Measurements from ENCODE around the gene ACAA2. TPM values are rescaled to one million over a fixed set of nuclear protein-coding genes. Genes with fewer than 3 reads are reported as not detected.
"Not testable (repeated sequence)": the region's sequence is repeated elsewhere in the genome, so short reads cannot be mapped to it uniquely, and the experiment has no call there.

The ACAA2 gene
- total RNA-seq, 1 experiment from 2014 or later, result 157 TPM

- peak; percentile 16 for DNase-seq (ENCODE audit: low spot score)
- in situ Hi-C loops (cut with HindIII; ENCODE audit: low sequenced_read_pairs), result no loop called here
Observed at GRCh38 chr18:49784427-49785185, 28.7 kb downstream of the ACAA2 start.

- in situ Hi-C loops (cut with HindIII; ENCODE audit: low sequenced_read_pairs); DNase-seq (ENCODE audit: low spot score): not testable (repeated sequence)
Observed at GRCh38 chr18:49783631-49784030, 29.7 kb downstream of the ACAA2 start.

GRCh38 chr18:49778826-49779465 is 34.4 kb downstream of the ACAA2 start:
- in situ Hi-C loops (cut with HindIII; ENCODE audit: low sequenced_read_pairs), result no loop called here
- DNase-seq (ENCODE audit: low spot score), result no peak

DNA sequence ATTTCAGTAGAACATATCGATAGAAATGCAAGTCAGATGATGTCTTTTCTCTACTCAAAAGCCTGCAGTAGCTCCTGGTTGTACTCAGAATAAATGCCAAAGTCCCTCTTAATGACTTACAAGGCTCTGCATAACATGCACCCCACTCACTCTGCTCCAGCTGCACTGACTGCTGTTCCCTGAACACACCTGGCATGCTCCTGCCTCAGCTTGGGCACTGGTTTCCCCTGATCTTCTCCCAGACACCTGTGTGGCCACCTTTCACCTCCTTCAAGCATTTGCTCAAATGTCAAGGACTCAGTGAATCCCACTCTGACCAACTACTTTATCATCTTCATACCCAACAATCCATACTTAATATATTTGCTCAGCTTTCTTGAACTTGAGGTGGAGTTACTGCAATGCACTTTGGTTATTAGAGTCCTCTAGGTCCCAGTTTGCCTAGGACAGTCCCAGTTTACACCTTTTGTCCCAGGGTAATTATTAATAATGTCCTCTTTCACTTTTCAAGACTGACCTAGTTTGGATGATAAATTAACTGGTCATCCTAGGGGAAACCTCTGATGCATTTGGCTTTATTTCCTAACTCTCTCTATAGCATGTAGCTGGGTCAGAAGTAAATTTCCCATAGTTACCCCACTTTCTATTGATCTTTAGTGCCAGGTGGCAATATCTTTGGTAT is 44.1 kb downstream of the ACAA2 start:
- DNase-seq (ENCODE audit: low spot score), result no peak
- in situ Hi-C loops (cut with HindIII; ENCODE audit: low sequenced_read_pairs), result no loop called here

- peak; percentile 50 for DNase-seq (ENCODE audit: low spot score)
- in situ Hi-C loops (cut with HindIII; ENCODE audit: low sequenced_read_pairs), result no loop called here
Observed at GRCh38 chr18:49768051-49768391, 45.3 kb downstream of the ACAA2 start.

DNA sequence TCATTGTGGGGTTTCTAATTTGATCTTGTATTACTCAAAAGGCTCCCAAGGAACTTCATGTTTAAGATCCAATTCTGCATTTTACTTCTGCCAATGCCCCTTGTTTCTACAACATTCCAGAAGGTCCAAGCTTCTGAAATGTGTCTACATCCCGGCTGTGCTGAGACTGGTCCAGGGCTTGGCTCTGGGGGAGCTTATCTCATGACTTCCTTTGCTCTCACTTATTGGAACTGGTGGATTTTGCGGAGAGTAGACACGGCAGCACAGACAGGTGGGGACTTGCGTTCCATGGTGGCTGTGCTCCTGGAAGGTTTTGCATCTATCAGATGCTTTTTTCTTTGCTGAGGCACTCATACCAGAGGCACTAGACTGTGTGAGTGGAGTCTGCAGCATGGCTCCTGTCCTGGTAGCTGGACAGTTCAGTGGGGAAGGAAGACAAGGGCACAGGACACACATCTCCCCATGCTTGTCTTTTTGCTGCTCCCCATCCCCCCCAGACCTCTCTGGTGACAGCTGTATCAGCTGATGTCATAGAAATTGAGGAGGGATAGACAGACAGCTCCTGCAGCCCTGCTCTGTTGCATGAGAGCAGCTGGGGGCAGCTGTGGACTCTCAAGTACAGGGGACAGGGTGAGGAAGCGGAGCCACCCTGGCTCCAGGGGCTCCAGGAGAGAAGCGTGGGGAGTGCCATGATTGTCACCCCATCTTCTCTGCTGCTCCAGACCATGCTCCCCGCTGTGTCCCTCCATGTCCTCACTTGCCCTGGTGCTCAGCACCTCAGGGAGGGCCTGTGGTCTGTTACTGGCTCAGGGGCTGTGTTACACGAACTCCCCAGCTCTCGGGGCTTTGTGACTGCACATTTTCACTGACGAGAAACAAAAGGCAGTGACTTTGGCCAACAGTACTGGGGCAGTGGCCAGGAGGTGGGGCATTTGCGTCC is 46.0 kb downstream of the ACAA2 start:
- in situ Hi-C loops (cut with HindIII; ENCODE audit: low sequenced_read_pairs), result no loop called here
- no peak for DNase-seq (ENCODE audit: low spot score)

DNA sequence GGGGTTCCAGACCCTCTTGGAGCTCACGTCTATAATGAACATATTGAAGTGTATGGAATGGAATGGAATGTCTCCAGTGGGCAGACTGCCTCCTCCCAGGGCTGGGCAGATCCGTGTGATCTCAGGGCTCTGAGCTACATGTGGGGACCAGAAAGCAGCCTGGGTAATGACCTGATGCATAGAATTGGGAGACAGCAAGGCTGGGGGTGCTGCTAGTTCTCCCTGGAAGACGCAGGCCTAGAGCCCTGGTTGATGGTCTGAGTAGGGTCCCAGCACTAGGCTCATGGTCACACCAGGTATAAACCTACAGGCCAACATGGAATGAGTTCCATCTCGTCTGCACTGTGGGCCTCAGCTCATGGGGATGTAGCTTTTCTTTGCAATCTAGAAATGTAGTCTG is 46.7 kb downstream of the ACAA2 start:
- in situ Hi-C loops (cut with HindIII; ENCODE audit: low sequenced_read_pairs), result no loop called here
- DNase-seq (ENCODE audit: low spot score), result no peak

DNA sequence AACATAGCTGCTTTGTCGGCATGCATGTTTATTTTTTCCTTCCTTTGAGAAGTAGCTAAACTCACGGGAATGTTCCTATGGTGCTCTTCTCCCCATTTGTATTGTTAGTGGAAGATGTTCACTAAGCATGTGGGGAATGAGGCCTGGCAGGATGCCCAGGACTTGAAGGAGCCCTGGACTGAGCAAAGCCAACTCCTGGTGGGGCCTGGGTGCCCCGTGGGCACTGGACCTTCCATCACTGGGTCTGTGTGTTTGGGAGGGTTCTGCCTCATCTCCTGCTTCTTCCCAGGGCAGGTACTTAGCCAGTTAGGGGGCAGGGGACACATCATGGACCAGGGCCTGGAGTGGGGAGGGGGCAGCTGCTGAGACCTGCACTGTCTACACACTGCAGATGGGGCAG is 49.3 kb downstream of the ACAA2 start:
- in situ Hi-C loops (cut with HindIII; ENCODE audit: low sequenced_read_pairs), result no loop called here
- no peak for DNase-seq (ENCODE audit: low spot score)

- in situ Hi-C loops (cut with HindIII; ENCODE audit: low sequenced_read_pairs), result no loop called here
- no peak for DNase-seq (ENCODE audit: low spot score)
Observed at GRCh38 chr18:49763590-49763989, 49.7 kb downstream of the ACAA2 start.

DNA sequence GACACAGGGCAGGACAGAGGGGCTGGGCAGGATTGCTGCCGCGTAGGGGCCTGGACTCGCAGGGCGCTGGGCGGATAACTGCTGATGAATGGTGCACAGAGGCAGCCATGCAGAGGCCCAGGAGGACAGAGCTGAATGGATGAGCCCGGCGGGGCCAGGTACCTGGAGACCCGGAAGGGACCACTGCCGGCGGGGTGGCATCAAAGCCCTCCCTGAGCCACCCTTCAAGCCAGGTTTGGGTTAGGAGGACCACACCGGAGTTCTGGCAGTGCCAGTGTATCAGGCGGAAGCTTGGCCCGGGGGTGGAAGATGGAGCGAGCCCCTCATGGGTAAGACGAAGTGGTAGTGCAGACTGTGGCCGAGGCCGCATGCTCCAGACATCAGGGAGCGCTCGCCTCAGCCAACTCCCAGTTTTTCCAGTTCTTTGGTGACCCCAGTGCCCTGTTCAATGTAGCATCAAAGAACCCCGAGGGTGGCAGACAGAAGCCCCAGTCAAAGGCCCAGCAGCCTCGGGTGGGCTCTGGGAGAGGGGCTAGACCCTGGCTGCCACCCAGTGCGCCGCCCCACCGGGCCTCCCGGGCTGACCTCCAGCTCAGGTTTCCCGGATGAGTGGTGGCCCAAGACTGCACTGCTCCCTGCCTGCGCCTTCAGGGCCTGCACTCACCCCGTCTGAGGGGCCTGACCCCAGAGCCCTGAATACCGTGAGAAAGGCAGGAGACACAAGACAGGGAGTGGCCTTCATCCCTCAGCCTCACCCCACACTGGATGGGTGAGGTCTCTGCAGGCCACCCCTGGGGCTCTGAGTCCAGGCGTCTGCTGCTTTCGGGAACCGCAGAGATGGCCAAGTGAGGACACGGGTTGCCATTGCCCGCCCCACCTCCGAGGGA is 50.9 kb downstream of the ACAA2 start:
- in situ Hi-C loops (cut with HindIII; ENCODE audit: low sequenced_read_pairs), result no loop called here
- DNase-seq (ENCODE audit: low spot score), result no peak

- in situ Hi-C loops (cut with HindIII; ENCODE audit: low sequenced_read_pairs), result no loop called here
- no peak for DNase-seq (ENCODE audit: low spot score)
Observed at GRCh38 chr18:49761771-49762170, 51.6 kb downstream of the ACAA2 start.

DNA sequence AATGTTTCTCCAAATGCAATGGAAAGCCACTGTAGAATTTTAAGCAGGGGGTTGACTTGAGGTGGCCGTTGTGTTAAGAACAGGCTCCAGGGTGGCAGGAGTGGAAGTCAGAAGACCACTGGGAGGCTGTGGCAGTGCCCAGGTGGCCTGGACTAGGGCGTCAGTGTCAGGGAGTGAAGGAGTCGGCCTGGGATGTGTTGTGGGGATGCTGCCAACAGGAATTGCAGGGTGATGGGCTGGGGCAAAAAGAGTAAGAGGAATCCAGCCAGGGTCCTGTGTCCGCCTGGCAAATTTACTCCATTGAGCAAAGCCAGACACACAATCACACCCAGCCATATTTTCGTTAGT is 55.1 kb downstream of the ACAA2 start:
- DNase-seq (ENCODE audit: low spot score), result no peak
- in situ Hi-C loops (cut with HindIII; ENCODE audit: low sequenced_read_pairs), result no loop called here

- no peak for DNase-seq (ENCODE audit: low spot score)
Observed at GRCh38 chr18:49757513-49758262, 55.6 kb downstream of the ACAA2 start.

DNA sequence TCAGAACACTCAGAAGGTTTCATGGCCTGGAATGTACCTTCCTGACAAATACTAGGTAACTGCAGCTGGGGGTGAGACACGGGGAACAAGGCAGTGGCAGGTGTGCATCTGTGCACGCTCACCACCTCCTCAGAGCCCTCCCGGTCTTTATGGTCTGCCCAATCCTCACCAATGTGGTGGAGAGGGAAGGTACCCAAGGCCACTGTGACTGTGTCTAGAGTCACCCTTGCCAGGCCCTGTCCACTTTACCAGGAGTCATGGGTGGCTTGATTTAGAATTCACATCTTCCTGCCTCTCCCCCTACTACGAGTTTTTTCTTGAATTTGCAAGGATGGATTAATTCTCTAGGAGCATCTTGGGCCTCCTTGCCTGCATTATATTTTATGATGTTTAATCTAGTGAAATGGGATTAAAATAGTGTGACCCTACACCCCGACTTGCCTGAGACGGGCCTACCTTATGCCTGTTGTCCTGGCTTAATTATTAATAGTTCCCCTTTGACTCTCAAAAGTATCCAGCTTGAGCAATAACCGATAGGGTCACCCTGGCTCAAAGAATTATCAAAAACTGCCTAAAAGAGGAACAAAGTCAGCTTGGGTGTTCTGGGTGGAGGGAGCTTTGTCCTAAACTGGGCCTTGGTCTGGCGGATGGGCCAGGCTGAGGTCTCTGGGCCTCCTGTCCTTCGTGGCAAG is 56.5 kb downstream of the ACAA2 start:
- in situ Hi-C loops (cut with HindIII; ENCODE audit: low sequenced_read_pairs), result no loop called here
- no peak for DNase-seq (ENCODE audit: low spot score)

More at GRCh38 chr18:49757513-49758262, 55.6 kb downstream of the ACAA2 start:
- in situ Hi-C loops (cut with HindIII; ENCODE audit: low sequenced_read_pairs), result no loop called here

DNA sequence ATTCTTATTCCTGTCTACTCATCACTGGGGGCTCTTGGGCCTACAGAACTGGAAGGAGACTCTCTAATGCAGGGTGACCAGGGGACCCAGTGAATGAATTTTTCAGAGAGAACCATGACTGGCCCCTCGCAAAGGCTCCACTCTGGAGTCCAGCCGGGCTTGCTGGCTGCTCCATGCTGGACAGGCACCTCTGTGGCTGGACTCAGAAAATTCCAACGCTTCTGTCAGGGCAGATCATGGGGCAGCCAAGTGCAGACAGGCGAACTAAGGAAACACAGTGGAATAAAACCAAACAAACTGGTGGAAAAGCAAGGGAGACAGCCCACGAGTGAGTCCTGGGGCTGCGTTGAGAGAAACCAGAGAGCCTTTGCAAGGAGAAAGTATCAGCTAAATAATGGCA is 57.2 kb downstream of the ACAA2 start:
- in situ Hi-C loops (cut with HindIII; ENCODE audit: low sequenced_read_pairs), result no loop called here
- no peak for DNase-seq (ENCODE audit: low spot score)

DNA sequence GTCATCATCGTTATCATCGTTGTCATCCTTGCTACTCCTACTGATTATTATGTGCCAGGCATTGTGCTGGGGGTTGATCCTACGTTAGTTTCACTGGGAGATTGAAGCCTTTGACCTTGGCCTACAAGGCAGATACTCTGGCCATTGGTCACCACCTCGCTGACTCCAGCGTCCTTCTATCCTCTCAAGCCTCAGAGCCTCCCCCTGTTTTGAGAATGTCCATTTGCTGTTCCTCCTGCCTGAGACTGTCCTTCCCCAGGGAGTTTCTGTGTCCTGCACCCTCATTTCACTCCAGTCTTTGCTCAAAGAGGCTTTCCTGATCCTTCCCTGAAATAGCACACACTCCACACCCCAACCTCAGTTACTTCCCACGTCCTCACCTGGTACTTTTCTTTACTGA is 57.8 kb downstream of the ACAA2 start:
- DNase-seq (ENCODE audit: low spot score), result no peak
- in situ Hi-C loops (cut with HindIII; ENCODE audit: low sequenced_read_pairs), result no loop called here

DNA sequence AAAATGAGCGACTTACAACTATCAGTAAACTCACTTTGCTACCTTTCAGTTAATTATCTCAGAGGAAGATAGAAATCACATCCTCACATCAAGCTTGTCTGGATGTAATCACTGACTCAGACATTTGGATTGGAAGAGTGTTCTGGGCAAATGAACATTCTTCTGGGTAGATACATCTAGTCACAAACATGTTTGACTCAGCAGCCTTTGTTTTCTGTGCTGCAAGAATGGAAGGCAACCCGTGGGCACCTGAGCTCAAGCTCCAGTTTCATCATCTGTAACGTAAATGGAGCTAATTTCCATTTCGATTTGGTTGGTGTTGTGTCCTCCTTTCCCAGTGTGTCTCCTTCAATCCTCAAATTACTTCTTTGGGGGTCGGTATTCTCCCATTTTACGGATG is 58.5 kb downstream of the ACAA2 start:
- no peak for DNase-seq (ENCODE audit: low spot score)
- in situ Hi-C loops (cut with HindIII; ENCODE audit: low sequenced_read_pairs), result no loop called here
